Testis (tissue), 3 donors: ENCODE measurements around the gene KRTAP9-7. TPM values are rescaled to one million over a fixed set of nuclear protein-coding genes. Genes with fewer than 3 reads are reported as not detected.

Experiments
- DNase-seq: peaks from one replicate; pipeline ENCODE4 v3.0.0-alpha.2; 2019
- H3K27ac ChIP-seq, 2 donors: fragments of 200-600 bp; sonication (generic); one replicate each; pipeline ENCODE4 v1.5.1; 2019
- H3K27me3 ChIP-seq: fragments of 200-600 bp; sonication (generic); one replicate; pipeline ENCODE4 v1.5.1; 2019
- H3K36me3 ChIP-seq: fragments of 200-600 bp; sonication (generic); one replicate; pipeline ENCODE4 v1.5.1; 2017; ENCODE audit warnings: low read depth; ENCODE audit errors: missing control alignments
- H3K4me1 ChIP-seq: fragments of 200-600 bp; sonication (generic); one replicate; pipeline ENCODE4 v1.5.1; 2019
- H3K4me3 ChIP-seq, 2 donors: fragments of 200-600 bp; sonication (generic); one replicate each; pipeline ENCODE4 v1.5.1; 2017 to 2019
- H3K9me3 ChIP-seq: fragments of 200-600 bp; sonication (generic); one replicate; pipeline ENCODE4 v1.5.1; 2017
- CTCF ChIP-seq, 3 experiments: fragments of 450-650 bp in 2 of 3; fragments of 200-600 bp in 1 of 3; sonication (generic) in 1 of 3; IDR thresholded peaks; one replicate each; pipeline ENCODE4 v1.5.1; 2016 to 2019; ENCODE audit warnings: antibody characterized with exemption in 3 of 3, mild to moderate bottlenecking in 2 of 3, moderate library complexity in 1 of 3
- POLR2A ChIP-seq: fragments of 450-650 bp; IDR thresholded peaks from one replicate; pipeline ENCODE4 v1.6.1; 2017; ENCODE audit warnings: antibody characterized with exemption, mild to moderate bottlenecking, moderate library complexity
- WGBS, 2 donors: methylation state at CpG; one replicate each; pipeline ENCODE4 v1.1.5; 2018; 5-methylcytosine and 5-hydroxymethylcytosine counted together
- intact Hi-C: fragments of 100-400 bp; cut with DNase I; formaldehyde crosslinking; loops from one replicate; pipeline ENCODE4 v1.15.1; 2023; ENCODE audit warnings: low total_unique reads
- polyA plus RNA-seq: library from polyadenylated mRNA; stranded (reverse); fragments of 350-450 nt; fragmentation: Illumina TruSeq; extraction: RNeasy Lipid Tissue Mini Kit (QIAGEN cat#74804); gene quantifications from one replicate; pipeline ENCODE4 v1.2.3, GENCODE V29; 2014; ENCODE audit warnings: low read depth, low replicate concordance; ENCODE audit not compliant: insufficient read depth
- total RNA-seq, 2 donors: library from RNA; depleted of rRNA; stranded (reverse); fragments of >200 nt; gene quantifications; one replicate each; pipeline ENCODE4 v1.2.3, GENCODE V29; 2016

The KRTAP9-7 gene
- total and polyA plus RNA-seq, 3 donors from 2014 or later: 0.47 TPM; not detected in 2

- H3K36me3 ChIP-seq: no peaks in the 10 kb centered on the region
- intact Hi-C loops: no loop called here
- no peaks in the 10 kb centered on the region for H3K27me3 ChIP-seq
- H3K4me3 ChIP-seq: no peak overlapping the region
- TF ChIP-seq CTCF (IDR thresholded peaks at IDR 0.05) (no peak), POLR2A (no peak)
- no peaks in the 10 kb centered on the region for H3K4me1 ChIP-seq
- H3K9me3 ChIP-seq: no peaks in the 10 kb centered on the region
- 68 to 77% methylated on average over 4 to 10 of the region's 10 CpGs for WGBS, 2 donors
- H3K27ac ChIP-seq: no peak overlapping the region
- DNase-seq: no peak
These were observed 32.9 kb downstream of the KRTAP9-7 start for GRCh38 chr17:41308251-41308917.

GRCh38 chr17:41308918-41309359 lies 33.4 kb downstream of the KRTAP9-7 start, which contains the start of gene KRTAP16-1:
TSS of gene KRTAP16-1 (minus strand) at chr17:41309309. CDS start at chr17:41309253, 56 bp downstream.
- H3K36me3 ChIP-seq: no peaks in the 10 kb centered on the region
- no peaks in the 10 kb centered on the region for H3K27me3 ChIP-seq
- TF ChIP-seq POLR2A (no peak), CTCF (IDR thresholded peaks at IDR 0.05) (no peak)
- DNase-seq: no peak
- 83 to 85% methylated on average over 3 to 7 of the region's 7 CpGs for WGBS, 2 donors
- intact Hi-C loops: no loop called here
- H3K4me1 ChIP-seq: no peaks in the 10 kb centered on the region
- no peaks in the 10 kb centered on the region for H3K9me3 ChIP-seq
- H3K4me3 ChIP-seq: no peak within 1 kb of the TSS
- no peak within 1 kb of the TSS for H3K27ac ChIP-seq

GRCh38 chr17:41311111-41311510 lies 35.6 kb downstream of the KRTAP9-7 start:
- H3K4me3 ChIP-seq: no peak overlapping the region
- 89% methylated on average over 1 of the region's 1 CpG; no CpG with 5 or more reads in 1 of the 2 donors for WGBS, 2 donors
- H3K9me3 ChIP-seq: no peaks in the 10 kb centered on the region
- H3K27me3 ChIP-seq: no peaks in the 10 kb centered on the region
- TF ChIP-seq CTCF (IDR thresholded peaks at IDR 0.05): no peak
- DNase-seq: no peak
- H3K4me1 ChIP-seq: no peaks in the 10 kb centered on the region
- intact Hi-C loops: no loop called here
- H3K36me3 ChIP-seq: no peaks in the 10 kb centered on the region
- no peak overlapping the region for H3K27ac ChIP-seq

GRCh38 chr17:41315204-41315794 lies 39.8 kb downstream of the KRTAP9-7 start, which contains the start of gene KRTAP17-1:
TSS of gene KRTAP17-1 (minus strand) at chr17:41315710. CDS start at chr17:41315650, 60 bp downstream.
- DNase-seq: no peak
- no peaks in the 10 kb centered on the region for H3K4me1 ChIP-seq
- H3K36me3 ChIP-seq: no peaks in the 10 kb centered on the region
- H3K9me3 ChIP-seq: no peaks in the 10 kb centered on the region
- H3K27me3 ChIP-seq: no peaks in the 10 kb centered on the region
- intact Hi-C loops: no loop called here
- TF ChIP-seq POLR2A (no peak), CTCF (IDR thresholded peaks at IDR 0.05) (no peak)
- H3K4me3 ChIP-seq: no peak within 1 kb of the TSS
- no peak within 1 kb of the TSS for H3K27ac ChIP-seq
- 41 to 62% methylated on average over 8 to 24 of the region's 24 CpGs for WGBS, 2 donors
